ENCODE measurements around the gene PCDHGC5.
A peak's percentile ranks its signal among the peaks of the same experiment; 100 is the strongest.

Gene PCDHGC5

DNA sequence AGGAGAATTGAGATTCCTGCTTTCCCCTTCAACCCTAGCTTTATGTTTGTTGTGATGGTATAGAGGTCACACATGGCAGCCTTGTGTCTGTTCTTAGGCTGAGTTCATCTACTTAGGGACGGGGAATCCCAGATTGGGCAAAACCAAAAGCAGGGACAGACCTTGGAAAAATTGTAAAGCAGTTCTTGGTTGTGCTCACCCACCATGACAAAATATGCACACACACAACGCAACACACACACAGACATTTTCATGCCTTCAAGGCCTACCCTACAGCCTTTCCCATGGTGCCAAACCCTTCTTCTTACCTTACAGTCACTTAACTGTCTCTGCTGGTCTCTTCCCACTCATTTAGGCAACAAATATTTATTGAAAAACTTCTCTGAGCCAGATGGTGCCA lies 14.8 kb downstream of the PCDHGC5 start:
- Histone ChIP-seq H3K4me3 (ENCODE audit: low read depth, low read length) (no peak overlapping the region), H3K79me1 (ENCODE audit: low read length) (peaks cover 17% of the 10 kb centered on the region), H3K27me3 (ENCODE audit: insufficient read depth, low read length) (no peaks in the 10 kb centered on the region), H4K91ac (ENCODE audit: low read depth, low read length) (no peak overlapping the region), H2BK120ac (ENCODE audit: insufficient read depth, low read length, poor library complexity) (no peak overlapping the region), H2AFZ (ENCODE audit: insufficient read depth, low read length, poor library complexity) (no peak overlapping the region), H3K4ac (ENCODE audit: low read depth, low read length) (no peak overlapping the region), H3K79me2 (ENCODE audit: control insufficient read depth, insufficient read depth, low read length, poor library complexity) (peaks cover 4% of the 10 kb centered on the region), H4K8ac (ENCODE audit: low read depth, low read length) (no peak overlapping the region), H2BK5ac (ENCODE audit: low read depth, low read length, poor library complexity) (no peak overlapping the region), H2BK12ac (ENCODE audit: low read length) (no peak overlapping the region), H3K14ac (ENCODE audit: low read length) (no peak overlapping the region), H3K4me2 (ENCODE audit: low read length) (no peak overlapping the region), H3K4me1 (ENCODE audit: control insufficient read depth in 1 of 2, insufficient read depth in 2 of 2, low read length in 2 of 2) (peaks cover 16 to 18% of the 10 kb centered on the region in 2 experiments), H2AK5ac (ENCODE audit: low read length) (no peak overlapping the region), H3K18ac (ENCODE audit: low read length) (no peak overlapping the region), H3K9me3 (ENCODE audit: insufficient read depth, low read depth, low read length) (no peaks in the 10 kb centered on the region), H3K36me3 (ENCODE audit: control insufficient read depth in 1 of 2, insufficient read depth in 2 of 2, low read length in 2 of 2) (peaks cover 16 to 22% of the 10 kb centered on the region in 2 experiments), H4K12ac (ENCODE audit: low read depth, low read length) (no peak overlapping the region), H3K9ac (ENCODE audit: low read length) (no peak overlapping the region), H3K23ac (ENCODE audit: low read length) (no peak overlapping the region), H3K27ac (ENCODE audit: low read depth, low read length) (no peak overlapping the region)
- WGBS (ENCODE audit: extremely low coverage, insufficient coverage, insufficient read length): no CpG with 5 or more reads among the region's 2 CpGs
- DNase-seq: no peak

DNA sequence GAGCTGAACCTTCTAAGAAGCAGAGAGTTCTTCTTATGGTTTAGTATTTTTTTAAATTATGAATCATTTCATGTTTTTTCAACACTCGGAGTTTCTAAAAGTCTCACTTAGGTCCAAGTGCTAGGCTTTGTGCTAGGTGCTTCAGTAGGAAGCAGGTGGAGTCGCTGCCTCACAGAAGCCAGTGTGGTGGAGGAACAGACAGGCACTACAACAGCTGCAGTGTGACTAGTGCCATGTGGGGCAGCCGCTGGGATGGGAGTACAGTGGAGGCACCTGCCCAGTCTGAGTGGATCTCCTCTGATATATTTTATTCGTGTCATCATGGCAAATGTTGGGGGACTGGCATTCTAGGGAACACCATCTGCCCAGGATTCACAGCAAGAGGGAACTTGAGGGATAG lies 15.3 kb downstream of the PCDHGC5 start:
- Histone ChIP-seq H3K23ac (ENCODE audit: low read length) (no peak overlapping the region), H3K4me1 (ENCODE audit: control insufficient read depth in 1 of 2, insufficient read depth in 2 of 2, low read length in 2 of 2) (peaks cover 18 to 21% of the 10 kb centered on the region in 2 experiments), H2BK12ac (ENCODE audit: low read length) (no peak overlapping the region), H3K4me3 (ENCODE audit: low read depth, low read length) (no peak overlapping the region), H2BK5ac (ENCODE audit: low read depth, low read length, poor library complexity) (no peak overlapping the region), H4K8ac (ENCODE audit: low read depth, low read length) (no peak overlapping the region), H3K9ac (ENCODE audit: low read length) (no peak overlapping the region), H3K79me1 (ENCODE audit: low read length) (peaks cover 20% of the 10 kb centered on the region), H3K79me2 (ENCODE audit: control insufficient read depth, insufficient read depth, low read length, poor library complexity) (peaks cover 4% of the 10 kb centered on the region), H3K4me2 (ENCODE audit: low read length) (no peak overlapping the region), H2BK120ac (ENCODE audit: insufficient read depth, low read length, poor library complexity) (no peak overlapping the region), H4K12ac (ENCODE audit: low read depth, low read length) (no peak overlapping the region), H4K91ac (ENCODE audit: low read depth, low read length) (no peak overlapping the region), H3K27ac (ENCODE audit: low read depth, low read length) (no peak overlapping the region), H3K9me3 (ENCODE audit: insufficient read depth, low read depth, low read length) (no peaks in the 10 kb centered on the region), H2AK5ac (ENCODE audit: low read length) (no peak overlapping the region), H3K4ac (ENCODE audit: low read depth, low read length) (no peak overlapping the region), H3K18ac (ENCODE audit: low read length) (no peak overlapping the region), H3K27me3 (ENCODE audit: insufficient read depth, low read length) (no peaks in the 10 kb centered on the region), H2AFZ (ENCODE audit: insufficient read depth, low read length, poor library complexity) (no peak overlapping the region), H3K14ac (ENCODE audit: low read length) (no peak overlapping the region), H3K36me3 (ENCODE audit: control insufficient read depth in 1 of 2, insufficient read depth in 2 of 2, low read length in 2 of 2) (peaks cover 14 to 22% of the 10 kb centered on the region in 2 experiments)
- no CpG with 5 or more reads among the region's 4 CpGs for WGBS (ENCODE audit: extremely low coverage, insufficient coverage, insufficient read length)
- no peak for DNase-seq

DNA sequence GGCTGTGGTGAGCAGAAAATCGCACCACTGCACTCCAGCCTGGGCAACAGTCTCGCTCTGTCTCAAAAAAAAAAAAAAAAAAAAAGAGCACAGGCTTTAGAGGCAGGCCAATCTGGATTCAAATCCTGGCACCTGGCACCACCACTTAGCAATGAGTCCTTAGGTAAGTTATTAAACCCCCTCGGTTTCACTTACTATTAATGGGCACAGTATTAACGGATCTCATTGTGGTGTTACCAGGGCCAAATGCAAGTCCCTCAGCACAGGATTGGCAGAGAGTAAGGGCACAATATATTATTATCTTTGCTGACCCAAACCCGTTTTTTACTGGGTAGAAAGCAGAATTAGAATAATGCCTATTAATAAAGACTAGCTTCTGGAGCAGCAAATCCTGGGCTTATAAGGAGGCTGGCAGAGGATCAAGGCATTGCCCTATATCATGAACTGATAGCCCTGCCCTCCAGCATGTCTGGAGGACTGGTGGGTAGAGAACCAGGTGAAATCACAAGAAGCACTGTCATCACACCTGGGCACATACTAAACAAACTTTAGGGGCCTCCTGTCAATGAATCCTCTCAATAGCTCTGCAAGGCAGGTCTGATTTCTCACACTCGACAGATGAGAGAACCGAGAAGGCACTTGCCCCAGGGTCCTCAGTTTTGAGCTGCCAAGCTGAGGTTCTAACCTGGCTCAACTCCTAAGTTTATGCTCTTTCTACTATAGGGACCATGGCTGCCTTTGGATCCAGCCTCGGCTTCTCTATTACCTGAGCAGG lies 17.7 kb downstream of the PCDHGC5 start:
- no CpG with 5 or more reads among the region's 8 CpGs for WGBS (ENCODE audit: extremely low coverage, insufficient coverage, insufficient read length)

DNA sequence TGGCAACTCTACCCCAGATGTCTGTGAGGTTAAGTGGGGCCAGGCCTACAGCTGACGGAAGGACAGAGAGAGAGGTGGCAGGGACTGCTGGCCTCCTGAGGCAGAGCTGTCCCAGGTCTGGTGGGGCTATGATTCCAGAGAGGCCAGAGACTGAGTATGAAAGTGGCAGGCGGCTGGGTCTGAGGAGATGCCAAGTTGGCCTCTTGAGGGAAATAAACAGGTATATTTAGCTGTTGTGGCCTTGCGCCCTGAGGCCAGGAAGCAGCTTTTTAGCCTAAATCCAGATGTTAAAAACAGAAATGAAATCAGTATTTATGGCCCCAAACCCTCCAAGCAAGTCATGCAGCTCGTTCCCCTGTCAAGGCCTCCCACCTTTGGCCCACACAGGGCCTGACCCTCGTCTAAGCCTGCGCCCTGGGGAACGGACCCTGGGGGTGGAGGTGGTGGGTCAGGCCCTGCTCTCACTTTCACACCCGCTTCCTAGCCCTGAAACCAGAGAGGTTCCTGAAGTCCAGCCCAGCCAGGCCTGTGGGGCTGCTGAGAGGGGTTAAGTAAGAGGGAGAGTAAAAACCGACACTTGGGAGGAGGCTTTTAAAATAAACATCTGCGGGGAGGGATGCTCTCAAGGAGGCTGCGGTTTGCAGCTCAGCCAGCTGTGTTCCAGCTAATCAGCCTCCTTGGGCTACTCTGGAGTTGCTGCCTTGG lies 18.7 kb downstream of the PCDHGC5 start:
- Histone ChIP-seq H2AFZ (ENCODE audit: insufficient read depth, low read length, poor library complexity) (peak overlapping the region; percentile 17), H3K9me3 (ENCODE audit: insufficient read depth, low read depth, low read length) (no peaks in the 10 kb centered on the region), H2BK12ac (ENCODE audit: low read length) (peak overlapping the region; percentile 84), H3K79me2 (ENCODE audit: control insufficient read depth, insufficient read depth, low read length, poor library complexity) (peaks cover 6% of the 10 kb centered on the region), H2BK120ac (ENCODE audit: insufficient read depth, low read length, poor library complexity) (peak overlapping the region; percentile 97), H2BK5ac (ENCODE audit: low read depth, low read length, poor library complexity) (peak overlapping the region; percentile 90), H3K18ac (ENCODE audit: low read length) (peak overlapping the region; percentile 91), H3K4ac (ENCODE audit: low read depth, low read length) (peak overlapping the region; percentile 80), H4K91ac (ENCODE audit: low read depth, low read length) (peak overlapping the region; percentile 96), H4K8ac (ENCODE audit: low read depth, low read length) (peak overlapping the region; percentile 86), H3K14ac (ENCODE audit: low read length) (peak overlapping the region; percentile 95), H4K12ac (ENCODE audit: low read depth, low read length) (peak overlapping the region; percentile 49), H2AK5ac (ENCODE audit: low read length) (peak overlapping the region; percentile 91), H3K4me1 (ENCODE audit: control insufficient read depth in 1 of 2, insufficient read depth in 2 of 2, low read length in 2 of 2) (peaks cover 37 to 39% of the 10 kb centered on the region in 2 experiments), H3K23ac (ENCODE audit: low read length) (no peak overlapping the region), H3K79me1 (ENCODE audit: low read length) (peaks cover 41% of the 10 kb centered on the region), H3K9ac (ENCODE audit: low read length) (no peak overlapping the region), H3K27ac (ENCODE audit: low read depth, low read length) (peak overlapping the region; percentile 98), H3K36me3 (ENCODE audit: control insufficient read depth in 1 of 2, insufficient read depth in 2 of 2, low read length in 2 of 2) (peaks cover 32 to 41% of the 10 kb centered on the region in 2 experiments), H3K4me3 (ENCODE audit: low read depth, low read length) (no peak overlapping the region), H3K4me2 (ENCODE audit: low read length) (no peak overlapping the region), H3K27me3 (ENCODE audit: insufficient read depth, low read length) (no peaks in the 10 kb centered on the region)
- no CpG with 5 or more reads among the region's 11 CpGs for WGBS (ENCODE audit: extremely low coverage, insufficient coverage, insufficient read length)
- DNase-seq: no peak

More for the DNA sequence above, 17.7 kb downstream of the PCDHGC5 start:
- Histone ChIP-seq H3K4ac (ENCODE audit: low read depth, low read length) (no peak overlapping the region), H2AFZ (ENCODE audit: insufficient read depth, low read length, poor library complexity) (no peak overlapping the region), H3K27me3 (ENCODE audit: insufficient read depth, low read length) (no peaks in the 10 kb centered on the region), H3K36me3 (ENCODE audit: control insufficient read depth in 1 of 2, insufficient read depth in 2 of 2, low read length in 2 of 2) (peaks cover 28 to 39% of the 10 kb centered on the region in 2 experiments), H3K79me2 (ENCODE audit: control insufficient read depth, insufficient read depth, low read length, poor library complexity) (peaks cover 4% of the 10 kb centered on the region), H2BK120ac (ENCODE audit: insufficient read depth, low read length, poor library complexity) (peak overlapping the region; percentile 35), H3K4me2 (ENCODE audit: low read length) (no peak overlapping the region), H2AK5ac (ENCODE audit: low read length) (no peak overlapping the region), H3K4me3 (ENCODE audit: low read depth, low read length) (no peak overlapping the region), H3K23ac (ENCODE audit: low read length) (no peak overlapping the region), H3K4me1 (ENCODE audit: control insufficient read depth in 1 of 2, insufficient read depth in 2 of 2, low read length in 2 of 2) (peaks cover 27 to 30% of the 10 kb centered on the region in 2 experiments), H4K91ac (ENCODE audit: low read depth, low read length) (peak overlapping the region; percentile 45), H3K27ac (ENCODE audit: low read depth, low read length) (peak overlapping the region; percentile 70), H4K8ac (ENCODE audit: low read depth, low read length) (peak overlapping the region; percentile 25), H3K9me3 (ENCODE audit: insufficient read depth, low read depth, low read length) (no peaks in the 10 kb centered on the region), H3K14ac (ENCODE audit: low read length) (peak overlapping the region; percentile 43), H2BK5ac (ENCODE audit: low read depth, low read length, poor library complexity) (peak overlapping the region; percentile 68), H3K79me1 (ENCODE audit: low read length) (peaks cover 32% of the 10 kb centered on the region), H3K18ac (ENCODE audit: low read length) (peak overlapping the region; percentile 30), H2BK12ac (ENCODE audit: low read length) (peak overlapping the region; percentile 68), H3K9ac (ENCODE audit: low read length) (no peak overlapping the region), H4K12ac (ENCODE audit: low read depth, low read length) (peak overlapping the region; percentile 39)
- DNase-seq: no peak
